ENCODE results near the gene GNA12.

DNA sequence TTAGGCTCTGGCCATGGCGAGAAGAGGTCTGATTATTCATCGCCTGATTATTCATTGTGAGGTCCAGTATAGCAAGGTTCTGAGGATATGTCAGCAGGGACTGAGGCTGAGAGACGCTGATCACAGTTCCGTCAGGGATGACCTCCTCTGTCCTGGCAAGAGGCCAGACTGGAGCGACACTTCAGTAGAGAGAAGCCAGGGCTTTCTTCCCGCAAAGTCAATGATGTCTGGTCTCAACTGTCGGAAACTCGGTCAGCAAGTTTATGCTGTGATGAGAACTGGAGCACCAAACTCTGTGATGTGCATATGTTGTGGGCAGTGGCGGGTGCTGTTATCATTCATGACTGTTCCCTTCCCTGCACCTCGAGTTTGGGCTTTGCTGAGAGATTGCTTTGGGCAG lies 29.0 kb upstream of the GNA12 start:
- TF ChIP-seq POLR2AphosphoS5 (IDR thresholded peaks at IDR 0.05; ENCODE audit: borderline replicate concordance, low read depth, low read length) = no peak
- no peak for TF ChIP-seq FOXP2 (optimal IDR thresholded peaks at IDR 0.05; ENCODE audit: control extremely low read depth, extremely low read length, insufficient read depth)

All from SK-N-MC (cell line).